ENCODE measurements around the gene MAFF.
A peak's percentile ranks its signal among the peaks of the same experiment; 100 is the strongest.
"Not testable (repeated sequence)": the region's sequence is repeated elsewhere in the genome, so short reads cannot be mapped to it uniquely, and the experiment has no call there.

The MAFF gene

GRCh38 chr22:38201711-38202436, at the start of gene MAFF:
Gene MAFF, plus strand, starts transcription at chr22:38201994. Its CDS starts 11,860 bp downstream, at chr22:38213854.
- H3K36me3 ChIP-seq = no peaks in the 10 kb centered on the region
- H3K9me3 ChIP-seq = no peaks in the 10 kb centered on the region
- peaks cover 26% of the 10 kb centered on the region for H3K27me3 ChIP-seq
- peak within 1 kb of the TSS; percentile 88 to 93 for H3K4me3 ChIP-seq (ENCODE audit: low read depth in 1 of 2, low read length in 1 of 2)
- TF ChIP-seq, protein P1, sequence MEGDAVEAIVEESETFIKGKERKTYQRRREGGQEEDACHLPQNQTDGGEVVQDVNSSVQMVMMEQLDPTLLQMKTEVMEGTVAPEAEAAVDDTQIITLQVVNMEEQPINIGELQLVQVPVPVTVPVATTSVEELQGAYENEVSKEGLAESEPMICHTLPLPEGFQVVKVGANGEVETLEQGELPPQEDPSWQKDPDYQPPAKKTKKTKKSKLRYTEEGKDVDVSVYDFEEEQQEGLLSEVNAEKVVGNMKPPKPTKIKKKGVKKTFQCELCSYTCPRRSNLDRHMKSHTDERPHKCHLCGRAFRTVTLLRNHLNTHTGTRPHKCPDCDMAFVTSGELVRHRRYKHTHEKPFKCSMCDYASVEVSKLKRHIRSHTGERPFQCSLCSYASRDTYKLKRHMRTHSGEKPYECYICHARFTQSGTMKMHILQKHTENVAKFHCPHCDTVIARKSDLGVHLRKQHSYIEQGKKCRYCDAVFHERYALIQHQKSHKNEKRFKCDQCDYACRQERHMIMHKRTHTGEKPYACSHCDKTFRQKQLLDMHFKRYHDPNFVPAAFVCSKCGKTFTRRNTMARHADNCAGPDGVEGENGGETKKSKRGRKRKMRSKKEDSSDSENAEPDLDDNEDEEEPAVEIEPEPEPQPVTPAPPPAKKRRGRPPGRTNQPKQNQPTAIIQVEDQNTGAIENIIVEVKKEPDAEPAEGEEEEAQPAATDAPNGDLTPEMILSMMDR (IDR thresholded peaks at IDR 0.05) = peak; percentile 48
- peaks cover 12 to 25% of the 10 kb centered on the region in 2 experiments for H3K4me1 ChIP-seq (ENCODE audit: control insufficient read depth in 1 of 2, insufficient read depth in 1 of 2, low read depth in 1 of 2, low read length in 1 of 2)
- peak within 1 kb of the TSS; percentile 92 for H3K27ac ChIP-seq

DNA sequence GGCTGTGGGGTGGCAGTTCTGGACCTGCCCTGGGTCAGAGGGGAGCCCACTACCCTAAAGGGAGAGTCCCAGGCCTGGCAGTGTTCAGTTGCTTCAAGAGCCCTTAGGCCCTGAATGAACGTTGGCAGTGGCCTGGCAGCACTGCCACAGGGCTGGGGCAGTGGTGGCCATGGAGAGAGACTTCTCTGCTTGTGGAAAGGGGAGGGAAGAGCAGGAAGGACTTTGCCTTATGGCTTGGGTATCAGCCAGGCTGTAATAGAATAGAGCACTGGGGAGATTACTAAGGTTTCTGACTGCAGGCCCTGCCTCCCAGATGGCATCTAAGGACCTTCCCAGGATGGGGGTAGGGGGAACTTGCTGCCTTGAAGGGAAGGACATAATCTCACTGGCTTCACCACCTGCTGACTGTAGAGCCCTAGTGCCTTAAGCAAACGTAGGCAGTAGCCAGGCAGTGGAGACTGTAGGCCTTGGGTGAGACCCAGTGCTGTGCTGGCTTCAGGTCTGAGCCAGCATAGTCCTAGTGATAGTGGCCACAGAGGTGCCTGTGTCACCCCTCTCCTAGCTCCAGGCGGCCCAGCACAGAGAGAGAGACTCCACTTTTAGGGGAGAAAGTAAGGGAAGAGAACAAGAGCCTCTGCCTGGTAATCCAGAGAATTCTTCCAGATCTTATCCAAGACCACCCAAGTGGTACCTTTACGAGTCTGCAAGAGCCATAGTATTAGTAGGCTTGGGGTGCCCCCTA, 47.8 kb upstream of the MAFF start:
- peaks cover 0 to under 1% of the 10 kb centered on the region in 2 experiments for H3K4me1 ChIP-seq (ENCODE audit: control insufficient read depth in 1 of 2, insufficient read depth in 1 of 2, low read depth in 1 of 2, low read length in 1 of 2)
- TF ChIP-seq, protein P1 (IDR thresholded peaks at IDR 0.05) = no peak
- H3K9me3 ChIP-seq = no peaks in the 10 kb centered on the region
- H3K4me3 ChIP-seq (ENCODE audit: low read depth in 1 of 2, low read length in 1 of 2) = no peak overlapping the region
- no peak overlapping the region for H3K27ac ChIP-seq
- H3K27me3 ChIP-seq = no peaks in the 10 kb centered on the region
- H3K36me3 ChIP-seq = no peaks in the 10 kb centered on the region

DNA sequence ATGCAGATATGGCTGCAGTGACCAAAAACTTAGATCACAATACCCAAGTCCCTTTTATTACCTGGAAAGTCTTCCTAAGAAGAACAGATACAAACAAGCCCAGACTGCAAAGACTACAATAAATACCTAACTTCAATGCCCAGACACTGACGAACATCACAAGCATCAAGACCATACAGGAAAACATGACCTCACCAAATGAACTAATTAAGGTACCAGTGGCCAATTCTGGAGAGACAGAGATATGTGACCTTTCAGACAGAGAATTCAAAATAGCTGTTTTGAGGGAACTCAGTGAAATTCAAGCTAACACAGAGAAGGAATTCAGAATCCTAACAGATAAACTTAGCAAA, 47.3 kb upstream of the MAFF start:
- not testable (repeated sequence) for H3K27ac ChIP-seq; H3K27me3 ChIP-seq; H3K4me1 ChIP-seq (ENCODE audit: control insufficient read depth in 1 of 2, insufficient read depth in 1 of 2, low read depth in 1 of 2, low read length in 1 of 2); H3K4me3 ChIP-seq (ENCODE audit: low read depth in 1 of 2, low read length in 1 of 2); H3K36me3 ChIP-seq; H3K9me3 ChIP-seq

GRCh38 chr22:38155703-38156102, 46.1 kb upstream of the MAFF start:
- no peak overlapping the region for H3K27ac ChIP-seq
- H3K27me3 ChIP-seq = no peaks in the 10 kb centered on the region
- H3K4me3 ChIP-seq (ENCODE audit: low read depth in 1 of 2, low read length in 1 of 2) = no peak overlapping the region
- H3K36me3 ChIP-seq = no peaks in the 10 kb centered on the region
- H3K4me1 ChIP-seq (ENCODE audit: control insufficient read depth in 1 of 2, insufficient read depth in 1 of 2, low read depth in 1 of 2, low read length in 1 of 2) = no peaks in the 10 kb centered on the region
- H3K9me3 ChIP-seq = no peaks in the 10 kb centered on the region
- TF ChIP-seq, protein P1 (IDR thresholded peaks at IDR 0.05) = no peak

DNA sequence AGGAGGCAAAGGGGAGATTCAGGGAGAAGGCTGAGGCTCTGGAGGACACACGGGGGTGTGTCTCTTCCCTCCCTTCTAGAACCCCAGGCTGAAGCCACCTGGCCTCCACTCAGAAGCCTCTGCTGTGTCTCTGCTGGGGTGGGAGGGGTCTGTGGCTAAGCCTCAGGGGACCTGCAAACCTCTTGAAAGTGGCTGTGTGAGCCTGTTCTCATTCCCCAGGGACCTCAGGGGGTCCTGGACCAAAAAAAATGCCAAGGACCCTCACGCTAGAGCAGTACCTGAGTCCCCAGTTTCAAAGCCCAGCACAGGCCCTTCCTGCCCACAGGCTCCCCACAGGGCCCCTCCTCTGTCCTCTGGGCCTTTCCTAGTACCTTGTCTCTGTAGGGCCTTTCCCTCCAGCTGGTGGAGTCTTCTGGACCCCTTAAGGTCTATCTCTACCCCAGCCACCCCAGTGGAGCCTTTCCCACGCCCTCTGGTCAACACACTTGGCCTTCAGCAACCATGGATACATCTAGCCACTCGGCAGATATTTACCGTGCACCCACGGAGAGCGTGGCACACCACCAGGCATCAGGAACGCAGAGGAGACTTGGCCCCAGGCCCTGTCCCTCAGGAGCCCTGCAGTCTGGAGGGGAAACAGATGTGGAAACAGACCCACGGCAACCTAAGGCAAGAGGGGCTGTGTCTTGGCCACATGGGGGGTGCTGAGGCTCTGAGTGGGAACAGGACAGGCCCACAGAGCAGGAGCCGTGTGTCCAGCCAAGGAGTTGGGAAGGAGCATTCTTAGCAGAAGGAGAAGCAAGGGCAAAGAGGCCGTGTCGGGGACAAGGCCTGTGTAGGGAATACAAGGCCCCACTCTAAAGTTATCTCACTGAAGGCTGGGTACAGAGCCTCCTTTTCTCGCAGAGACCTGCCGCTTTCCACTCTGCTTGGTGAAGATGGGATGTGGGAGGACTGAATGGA, 38.6 kb upstream of the MAFF start:
- Histone ChIP-seq H3K4me3 (ENCODE audit: low read depth in 1 of 2, low read length in 1 of 2) (no peak overlapping the region), H3K9me3 (no peaks in the 10 kb centered on the region), H3K4me1 (ENCODE audit: control insufficient read depth in 1 of 2, insufficient read depth in 1 of 2, low read depth in 1 of 2, low read length in 1 of 2) (no peaks in the 10 kb centered on the region), H3K27me3 (no peaks in the 10 kb centered on the region), H3K36me3 (peaks cover 6% of the 10 kb centered on the region), H3K27ac (no peak overlapping the region)
- TF ChIP-seq, protein P1 (IDR thresholded peaks at IDR 0.05) = no peak

All from neutrophil (primary cell).